Spleen (tissue), 11 donors: ENCODE results near the gene HRH3. TPM values are rescaled to one million over a fixed set of nuclear protein-coding genes. Genes with fewer than 3 reads are reported as not detected.

Source experiments
- DNase-seq: peaks from one replicate; pipeline ENCODE4 v3.0.0-alpha.2; 2020
- H3K27ac ChIP-seq, 8 donors: fragments of 200-600 bp; sonication (generic) in 7 of 8; 1 replicate in 4 of 8; 2 replicates in 4 of 8; pipeline versions ENCODE4 v1.5.0 to v1.8.0; 2016 to 2021; ENCODE audit warnings: inconsistent platforms in 4 of 8, mild to moderate bottlenecking in 4 of 8, moderate library complexity in 1 of 8
- H3K27me3 ChIP-seq, 7 donors: fragments of 200-600 bp; sonication (generic) in 6 of 7; replicated peaks in 1 of 7; 1 replicate in 4 of 7; 2 replicates in 3 of 7; pipeline versions ENCODE4 v1.5.0 to v1.8.0; 2016 to 2021; ENCODE audit warnings: inconsistent platforms in 3 of 7, mild to moderate bottlenecking in 1 of 7
- H3K36me3 ChIP-seq, 6 donors: fragments of 200-600 bp; sonication (generic) in 5 of 6; 1 replicate in 4 of 6; 2 replicates in 2 of 6; pipeline versions ENCODE4 v1.5.0 to v1.8.0; 2016 to 2021; ENCODE audit warnings: inconsistent platforms in 2 of 6
- H3K4me1 ChIP-seq, 6 donors: fragments of 200-600 bp; sonication (generic) in 5 of 6; 1 replicate in 3 of 6; 2 replicates in 3 of 6; pipeline versions ENCODE4 v1.5.0 to v1.8.0; 2016 to 2021; ENCODE audit warnings: inconsistent platforms in 3 of 6
- H3K4me3 ChIP-seq, 8 donors: fragments of 200-600 bp; sonication (generic) in 7 of 8; 1 replicate in 4 of 8; 2 replicates in 4 of 8; pipeline versions ENCODE4 v1.5.0 to v1.8.0; 2016 to 2021; ENCODE audit warnings: inconsistent platforms in 4 of 8, mild to moderate bottlenecking in 4 of 8, moderate library complexity in 2 of 8
- H3K9me3 ChIP-seq, 8 donors: fragments of 200-600 bp; sonication (generic) in 7 of 8; 1 replicate in 4 of 8; 2 replicates in 4 of 8; pipeline versions ENCODE4 v1.5.0 to v1.8.0; 2016 to 2021; ENCODE audit warnings: inconsistent platforms in 4 of 8
- POLR2A ChIP-seq, 3 donors: fragments of 450-650 bp; IDR thresholded peaks; one replicate each; pipeline ENCODE4 v1.5.1; 2017; ENCODE audit warnings: antibody characterized with exemption in 3 of 3, mild to moderate bottlenecking in 1 of 3
- POLR2AphosphoS5 ChIP-seq, 3 donors: sonication (generic); formaldehyde crosslinking; IDR thresholded peaks; one replicate each; pipeline ENCODE4 v1.5.1; 2017; ENCODE audit warnings: antibody characterized with exemption in 3 of 3
- WGBS, 5 donors: extraction: QIAGEN DNeasy Blood & Tissue Kit in 3 of 5; methylation state at CpG; one replicate each; pipeline versions ENCODE4 v1.1.5 to v1.1.7; 2013 to 2018; 5-methylcytosine and 5-hydroxymethylcytosine counted together
- intact Hi-C: fragments of 100-400 bp; cut with DNase I; formaldehyde crosslinking; loops from one replicate; pipeline ENCODE4 v1.15.0; 2023; ENCODE audit warnings: low total_unique reads
- polyA plus RNA-seq, 3 donors: library from polyadenylated mRNA; stranded (reverse); fragments of 200-250 nt; gene quantifications; one replicate each; pipeline ENCODE4 v1.2.1, GENCODE V29; 2013
- total RNA-seq, 7 donors: library from RNA; depleted of rRNA in 3 of 7; stranded (reverse); fragments of >200 nt in 3 of 7; fragmentation: NEBNext Ultra II Directional in 4 of 7; extraction: Animal tissue kit (Norgen Biotek cat#: 25700) in 4 of 7; gene quantifications; one replicate each; pipeline versions ENCODE4 v1.1.0 to v1.2.1, GENCODE V29; 2016 to 2021
- TF ChIP-seq, protein P1 (sequence below), 11 experiments: fragments of 200-600 bp in 7 of 11; fragments of 450-650 bp in 4 of 11; sonication (generic) in 4 of 11; IDR thresholded peaks in 8 of 11; conservative IDR thresholded peaks in 3 of 11; 1 replicate in 7 of 11; 2 replicates in 4 of 11; pipeline versions ENCODE4 v1.4.0 to v1.8.0; 2016 to 2021; ENCODE audit warnings: antibody characterized with exemption in 11 of 11, inconsistent platforms in 4 of 11, mild to moderate bottlenecking in 1 of 11
- donor health status: healthy with polysubstance abuse.
- donor health status: DM: no; HTN: no; CAD: no; lungs with moderate emphysema.
- donor health status: DM: no; HTN: no; CAD: no.
- donor health status: Bipolar disorder and iron deficiency.
- donor health status: healthy.
- donor health status: DM: no; HTN: no; CAD: no.
- donor health status: DM: yes; HTN: yes; CAD: no.

HRH3 gene
- total and polyA plus RNA-seq, 10 donors: not detected

DNA sequence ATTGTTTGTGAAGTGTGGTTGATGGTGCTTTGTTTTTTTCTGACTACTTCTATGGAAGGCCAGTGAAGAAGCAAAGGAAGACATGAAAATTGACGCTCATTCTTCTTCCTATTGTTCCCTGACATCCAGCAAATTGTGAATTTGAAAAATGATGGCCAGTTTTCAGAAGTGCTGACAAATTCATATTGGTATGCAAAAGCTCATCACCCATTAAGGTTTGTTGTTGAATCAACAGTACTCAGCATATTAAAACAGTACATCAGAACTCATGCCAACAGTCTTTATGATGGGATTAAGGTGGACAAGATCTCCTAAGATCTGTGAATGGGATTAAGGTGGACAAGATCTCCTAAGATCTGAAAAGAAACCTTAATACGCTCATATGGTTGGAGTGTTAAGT is 38.3 kb downstream of the HRH3 start:
- no peak for DNase-seq
- no peaks in the 10 kb centered on the region for H3K27me3 ChIP-seq
- H3K4me3 ChIP-seq: peak overlapping the region in 4 of 8 donors; percentile 82 to 89 (median 84)
- H3K36me3 ChIP-seq: peaks cover 0 to 24% (median 6%) of the 10 kb centered on the region in 6 donors
- H3K27ac ChIP-seq: peak overlapping the region in 7 of 8 donors; percentile 96 to 99 (median 97)
- 84 to 94% (median 88%) methylated on average over 2 of the region's 2 CpGs for WGBS, 5 donors
- intact Hi-C loops: loop anchor here (5.0 to 10.0 kb wide), 2 partner anchors 40 to 63 kb away; partner anchors contain the start of genes PSMA7 and SS18L1
- TF ChIP-seq POLR2AphosphoS5 (IDR thresholded peaks at IDR 0.05) (no peak), POLR2A (IDR thresholded peaks at IDR 0.05) (no peak)
- TF ChIP-seq, protein P1, sequence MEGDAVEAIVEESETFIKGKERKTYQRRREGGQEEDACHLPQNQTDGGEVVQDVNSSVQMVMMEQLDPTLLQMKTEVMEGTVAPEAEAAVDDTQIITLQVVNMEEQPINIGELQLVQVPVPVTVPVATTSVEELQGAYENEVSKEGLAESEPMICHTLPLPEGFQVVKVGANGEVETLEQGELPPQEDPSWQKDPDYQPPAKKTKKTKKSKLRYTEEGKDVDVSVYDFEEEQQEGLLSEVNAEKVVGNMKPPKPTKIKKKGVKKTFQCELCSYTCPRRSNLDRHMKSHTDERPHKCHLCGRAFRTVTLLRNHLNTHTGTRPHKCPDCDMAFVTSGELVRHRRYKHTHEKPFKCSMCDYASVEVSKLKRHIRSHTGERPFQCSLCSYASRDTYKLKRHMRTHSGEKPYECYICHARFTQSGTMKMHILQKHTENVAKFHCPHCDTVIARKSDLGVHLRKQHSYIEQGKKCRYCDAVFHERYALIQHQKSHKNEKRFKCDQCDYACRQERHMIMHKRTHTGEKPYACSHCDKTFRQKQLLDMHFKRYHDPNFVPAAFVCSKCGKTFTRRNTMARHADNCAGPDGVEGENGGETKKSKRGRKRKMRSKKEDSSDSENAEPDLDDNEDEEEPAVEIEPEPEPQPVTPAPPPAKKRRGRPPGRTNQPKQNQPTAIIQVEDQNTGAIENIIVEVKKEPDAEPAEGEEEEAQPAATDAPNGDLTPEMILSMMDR (IDR thresholded peaks at IDR 0.05 in 8 of 11, conservative IDR thresholded peaks at IDR 0.05 in 3 of 11): no peak
- no peaks in the 10 kb centered on the region for H3K9me3 ChIP-seq
- peaks cover 16 to 49% (median 36%) of the 10 kb centered on the region in 6 donors for H3K4me1 ChIP-seq

DNA sequence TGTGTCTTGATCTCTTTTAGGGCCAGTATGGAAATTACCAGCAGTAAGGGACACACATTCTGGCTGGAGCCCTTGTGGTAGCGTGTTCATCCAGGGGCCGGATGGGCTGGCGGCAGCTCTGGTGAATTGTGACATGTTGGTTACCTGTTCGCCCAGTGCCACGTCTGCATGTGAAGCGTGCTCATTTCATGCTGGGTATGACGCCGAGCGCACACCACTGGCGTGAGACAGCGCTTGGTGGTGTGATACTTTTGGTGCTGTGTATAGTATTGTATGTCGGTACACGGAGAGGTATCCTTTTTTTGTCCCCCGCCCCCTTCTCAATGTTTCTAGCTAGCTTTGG is 40.9 kb downstream of the HRH3 start:
- TF ChIP-seq, protein P1 (IDR thresholded peaks at IDR 0.05 in 8 of 11, conservative IDR thresholded peaks at IDR 0.05 in 3 of 11): no peak
- TF ChIP-seq POLR2AphosphoS5 (IDR thresholded peaks at IDR 0.05) (no peak), POLR2A (IDR thresholded peaks at IDR 0.05) (no peak)
- no peak overlapping the region for H3K4me3 ChIP-seq
- H3K4me1 ChIP-seq: peaks cover 9 to 22% (median 19%) of the 10 kb centered on the region in 6 donors
- H3K36me3 ChIP-seq: peaks cover 0 to 51% (median 19%) of the 10 kb centered on the region in 6 donors
- no peak overlapping the region for H3K27ac ChIP-seq
- peak; percentile 48 for DNase-seq
- H3K9me3 ChIP-seq: no peaks in the 10 kb centered on the region
- WGBS, 5 donors: 89 to 99% (median 97%) methylated on average over 14 of the region's 14 CpGs
- intact Hi-C loops: no loop called here
- no peaks in the 10 kb centered on the region for H3K27me3 ChIP-seq

DNA sequence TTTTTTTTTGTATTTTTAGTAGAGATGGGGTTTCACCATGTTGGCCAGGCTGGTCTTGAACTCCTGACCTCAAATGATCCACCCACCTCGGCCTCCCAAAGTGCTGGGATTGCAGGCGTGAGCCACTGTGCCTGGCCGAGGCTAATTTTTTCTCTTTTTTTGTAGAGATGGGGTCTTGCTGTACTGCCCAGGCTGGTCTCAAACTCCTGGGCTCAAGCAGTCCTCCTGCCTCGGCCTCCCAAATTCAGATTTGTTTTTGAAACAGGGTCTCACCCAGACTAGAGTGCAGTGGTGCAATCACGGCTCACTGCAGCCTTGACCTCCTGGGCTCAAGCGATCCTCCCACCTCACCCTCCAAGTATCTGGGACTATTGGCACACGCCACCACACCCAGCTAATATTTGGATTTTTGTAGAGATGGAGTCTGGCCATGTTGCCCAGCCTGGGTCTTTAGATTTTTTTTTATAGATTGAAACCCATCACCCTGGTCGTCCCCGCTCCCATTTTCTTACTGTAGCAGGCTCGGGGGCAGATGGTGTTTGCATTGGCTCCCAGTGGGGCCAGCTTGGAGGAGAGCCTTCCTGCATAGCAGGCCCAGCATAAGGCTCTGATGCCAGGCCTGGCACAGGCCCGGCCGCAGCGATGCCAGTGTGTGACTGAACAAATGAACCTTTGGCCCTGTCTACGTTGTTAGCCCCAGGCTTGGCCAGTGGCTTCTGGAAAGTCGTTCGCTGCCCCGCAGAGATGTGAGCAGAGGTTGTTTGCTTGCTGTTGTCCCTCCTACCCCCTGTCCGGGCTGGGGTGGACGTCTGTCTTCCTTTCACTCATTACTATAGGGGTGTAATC is 41.5 kb downstream of the HRH3 start:
- Histone ChIP-seq H3K27ac (no peak overlapping the region), H3K4me3 (no peak overlapping the region), H3K4me1 (peaks cover 3 to 16% (median 13%) of the 10 kb centered on the region in 6 donors), H3K9me3 (no peaks in the 10 kb centered on the region), H3K27me3 (no peaks in the 10 kb centered on the region), H3K36me3 (peaks cover 0 to 57% (median 23%) of the 10 kb centered on the region in 6 donors)
- peak; percentile 67 for DNase-seq
- intact Hi-C loops: no loop called here
- TF ChIP-seq POLR2AphosphoS5 (IDR thresholded peaks at IDR 0.05): no peak
- no peak for TF ChIP-seq POLR2A (IDR thresholded peaks at IDR 0.05)
- TF ChIP-seq, protein P1 (IDR thresholded peaks at IDR 0.05 in 8 of 11, conservative IDR thresholded peaks at IDR 0.05 in 3 of 11): no peak
- 92 to 97% (median 94%) methylated on average over 19 of the region's 19 CpGs for WGBS, 5 donors

DNA sequence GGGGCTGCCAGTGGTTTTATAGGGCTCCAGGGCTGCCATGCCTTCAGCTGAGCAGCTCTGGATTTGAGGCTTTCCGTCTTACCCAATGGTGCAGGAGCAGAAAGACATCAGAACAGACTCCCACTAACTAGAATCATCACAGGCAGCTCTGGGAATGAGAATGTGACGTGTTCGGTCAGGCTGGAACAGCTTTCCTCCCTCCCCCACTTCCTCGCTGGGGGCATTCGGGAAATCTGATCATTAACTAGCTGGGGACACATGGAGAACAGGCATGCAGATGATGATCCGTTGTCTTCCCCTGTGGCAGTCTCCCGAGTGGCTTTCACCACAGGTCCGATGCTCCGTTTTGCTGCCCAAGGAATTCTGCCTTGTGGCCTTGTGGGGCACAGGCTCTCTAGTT is 42.8 kb downstream of the HRH3 start:
- DNase-seq: peak; percentile 42
- peaks cover 0 to 9% (median 8%) of the 10 kb centered on the region in 6 donors for H3K4me1 ChIP-seq
- H3K27ac ChIP-seq: no peak overlapping the region
- TF ChIP-seq POLR2AphosphoS5 (IDR thresholded peaks at IDR 0.05) (no peak), POLR2A (IDR thresholded peaks at IDR 0.05) (no peak)
- TF ChIP-seq, protein P1 (IDR thresholded peaks at IDR 0.05 in 8 of 11, conservative IDR thresholded peaks at IDR 0.05 in 3 of 11): no peak
- H3K4me3 ChIP-seq: no peak overlapping the region
- intact Hi-C loops: no loop called here
- H3K36me3 ChIP-seq: peaks cover 0 to 69% (median 31%) of the 10 kb centered on the region in 6 donors
- no peaks in the 10 kb centered on the region for H3K27me3 ChIP-seq
- H3K9me3 ChIP-seq: no peaks in the 10 kb centered on the region
- WGBS, 5 donors: 93 to 98% (median 94%) methylated on average over 9 of the region's 9 CpGs
